CD4-positive, alpha-beta T cell treated with Interferon alpha-2 for 1 hour (primary cell): ENCODE measurements around the gene CFAP97.

ENCODE experiments used
- DNase-seq, 2 donors: peaks; one replicate each; pipeline ENCODE4 v3.0.0-alpha.2; 2020 to 2022

CFAP97 gene

DNA sequence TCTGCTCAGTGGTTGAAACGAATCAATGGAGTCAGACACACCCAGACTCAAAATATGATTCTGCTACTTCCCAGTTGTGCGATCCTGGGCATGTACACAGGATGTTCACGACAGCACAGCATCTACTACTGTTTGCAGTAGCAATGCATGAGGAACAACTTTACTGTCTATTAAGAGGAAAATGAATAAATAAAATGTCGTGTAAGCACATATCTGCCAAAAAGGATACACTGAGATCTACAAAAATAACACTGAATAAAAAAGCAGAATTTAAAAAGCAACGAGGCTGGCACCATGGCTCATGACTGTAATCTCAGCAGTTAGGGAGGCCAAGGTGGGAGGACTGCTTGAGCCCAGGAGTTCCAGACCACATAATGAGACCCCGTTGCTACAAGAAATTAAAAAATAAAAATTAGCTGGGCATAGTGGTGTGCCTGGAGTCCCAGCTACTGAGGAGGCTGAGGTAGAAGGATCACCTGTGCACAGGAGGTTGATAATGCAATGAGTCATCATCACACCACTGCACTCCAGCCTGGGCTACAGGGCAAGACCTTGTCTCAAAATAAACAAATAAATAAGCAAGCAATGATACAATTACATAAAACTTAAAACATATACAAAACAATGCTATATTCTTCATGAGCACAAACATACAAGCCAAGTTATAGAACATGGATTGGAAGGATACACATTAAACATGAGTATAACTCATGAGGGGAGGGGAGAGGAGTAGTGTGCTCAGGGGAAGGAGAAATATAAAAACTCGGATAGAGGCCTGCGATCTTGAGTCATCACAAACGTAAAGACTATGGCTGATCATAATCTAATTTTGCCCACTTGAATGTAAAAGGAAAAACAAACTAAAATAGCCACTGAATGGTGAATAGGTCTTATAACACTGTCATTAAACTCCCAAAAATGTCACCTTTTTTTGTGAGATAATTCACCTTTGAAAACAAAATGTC lies 8.6 kb downstream of the CFAP97 start:
- DNase-seq: no peak

- no peak for DNase-seq
Observed at GRCh38 chr4:185192059-185192458, 11.7 kb downstream of the CFAP97 start.

- DNase-seq: no peak
Observed at GRCh38 chr4:185190306-185190856, 13.4 kb downstream of the CFAP97 start.

DNA sequence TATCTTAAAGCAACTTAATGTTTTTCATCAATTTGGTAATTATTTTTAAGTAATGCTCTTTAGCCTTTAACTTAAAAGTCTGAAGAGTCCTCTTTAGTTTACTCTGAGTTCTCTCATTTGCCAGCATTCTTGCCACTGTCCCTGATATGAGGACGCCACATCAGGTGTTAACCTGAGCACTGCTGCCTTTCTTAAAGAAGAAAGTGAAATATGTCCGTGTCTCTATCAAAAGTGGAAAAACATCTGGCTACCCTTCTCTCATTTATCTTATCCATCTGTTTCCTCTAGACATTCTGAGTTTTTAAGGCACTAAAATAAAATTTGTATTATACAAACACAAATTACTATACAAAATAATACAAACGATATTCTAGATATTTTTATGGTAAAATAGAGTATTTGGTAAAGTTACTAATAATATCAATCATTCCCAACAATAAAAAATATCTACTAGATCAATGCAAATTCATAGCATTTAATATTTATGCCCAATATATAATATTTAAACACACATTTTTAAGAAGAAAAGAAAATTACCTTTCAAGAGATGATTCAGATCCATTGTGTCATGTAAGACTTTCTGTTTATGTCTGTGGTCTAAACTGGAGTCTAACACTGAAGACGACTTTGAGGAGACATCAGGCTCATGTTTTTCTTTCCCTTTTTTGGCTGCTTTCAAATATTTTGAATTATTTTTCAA lies 14.0 kb downstream of the CFAP97 start:
- no peak for DNase-seq

DNA sequence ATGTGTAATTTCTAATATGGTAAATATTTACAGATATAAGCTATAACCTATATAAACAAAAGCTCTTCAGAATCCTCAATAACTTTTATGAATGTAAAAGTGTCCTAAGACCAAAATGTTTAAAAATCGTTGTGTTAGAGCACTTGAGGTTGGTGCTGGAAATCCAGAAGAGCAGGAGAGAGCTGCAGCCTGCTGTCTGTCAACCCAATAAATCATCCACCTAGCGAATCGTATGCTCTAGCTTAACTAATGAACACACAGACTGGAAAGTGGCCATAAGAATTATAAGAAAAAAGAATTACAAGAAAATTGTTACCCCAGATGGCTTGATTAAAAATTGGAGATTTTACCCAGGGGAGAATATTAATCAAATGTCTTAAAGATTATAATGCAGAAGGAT lies 17.0 kb downstream of the CFAP97 start:
- DNase-seq: no peak

- peak; percentile 72 to 85 for DNase-seq
Observed at GRCh38 chr4:185183622-185184281, 20.0 kb downstream of the CFAP97 start.

GRCh38 chr4:185182239-185182638 lies 21.6 kb downstream of the CFAP97 start:
- DNase-seq: no peak

DNA sequence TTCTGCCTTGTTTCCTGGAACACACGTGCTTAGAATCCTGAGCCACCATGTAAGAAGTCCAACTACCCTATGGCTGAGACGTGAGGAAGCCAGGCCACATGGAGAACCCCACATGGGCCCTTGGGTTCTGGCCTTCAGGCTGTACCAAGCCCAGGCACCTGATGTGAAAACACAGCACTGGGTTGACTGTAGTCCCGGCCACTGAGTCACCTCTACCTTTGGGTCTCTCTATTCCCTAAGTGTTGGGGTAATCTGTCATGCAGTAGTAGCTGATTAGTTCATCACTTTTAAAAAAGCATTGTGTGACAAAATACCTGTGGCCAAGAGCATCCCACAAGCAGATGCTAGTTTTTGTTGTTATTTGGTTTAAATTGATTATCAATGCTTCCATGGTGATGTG lies 24.3 kb downstream of the CFAP97 start:
- no peak for DNase-seq

- no peak for DNase-seq
Observed at GRCh38 chr4:185171373-185172071, 32.3 kb downstream of the CFAP97 start.

DNA sequence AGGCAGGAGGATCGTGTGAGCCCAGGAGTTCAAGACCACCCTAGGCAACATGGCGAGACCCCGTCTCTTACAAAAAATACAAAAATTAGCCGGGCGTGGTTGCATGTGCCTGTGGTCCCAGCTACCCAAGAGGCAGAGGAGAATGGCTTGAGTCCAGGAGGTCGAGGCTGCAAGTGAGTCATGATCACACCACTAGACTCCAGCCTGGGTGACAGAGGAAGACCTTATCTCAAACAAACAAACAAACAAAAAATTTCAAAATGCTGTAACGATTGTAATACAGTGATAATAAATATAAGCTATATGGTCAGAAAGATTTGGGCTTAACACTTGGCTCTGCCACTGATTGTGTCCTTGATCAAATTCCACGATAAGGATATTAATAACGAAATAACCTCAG lies 36.6 kb downstream of the CFAP97 start:
- DNase-seq: no peak

- DNase-seq: peak in 1 of 2 donors; percentile 63
Observed at GRCh38 chr4:185165605-185166063, 38.2 kb downstream of the CFAP97 start.

DNA sequence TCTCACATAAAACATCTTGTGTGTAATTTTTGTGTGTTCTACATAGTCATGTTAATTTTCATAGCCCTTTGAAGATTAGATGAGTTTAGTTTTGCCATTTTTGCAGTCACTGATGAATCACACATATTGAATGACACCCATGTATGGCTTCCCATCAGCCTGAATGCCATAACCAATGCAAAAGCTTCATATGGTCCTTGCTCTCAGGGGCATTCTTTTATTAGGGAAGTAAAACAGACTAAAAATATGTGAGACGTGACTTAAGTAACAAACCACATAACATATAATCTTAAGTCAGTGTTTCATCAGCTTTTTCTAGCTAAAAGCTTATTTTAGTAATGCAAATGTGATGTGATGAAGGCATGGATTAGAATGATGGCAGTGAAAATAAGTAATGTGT lies 52.5 kb downstream of the CFAP97 start:
- no peak for DNase-seq

DNA sequence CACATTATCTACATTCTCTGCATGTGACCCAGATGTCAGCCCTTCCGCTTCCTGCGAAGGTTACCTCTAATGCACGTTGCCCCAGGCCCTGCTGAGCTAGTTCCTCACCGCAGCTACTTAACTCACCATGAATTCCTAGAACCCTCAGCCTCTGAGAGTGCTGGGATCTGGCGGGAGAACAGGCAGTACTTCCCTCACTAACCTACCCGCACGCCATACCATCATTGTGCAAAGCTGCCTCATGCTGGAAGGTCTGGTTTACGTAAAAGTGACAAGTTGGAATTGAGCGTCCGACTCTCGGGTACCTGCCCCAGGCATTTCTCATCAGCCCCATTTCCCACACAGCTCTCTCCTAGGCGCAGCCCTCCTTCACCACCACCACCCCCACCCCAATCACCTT lies 54.4 kb downstream of the CFAP97 start:
- no peak for DNase-seq

DNA sequence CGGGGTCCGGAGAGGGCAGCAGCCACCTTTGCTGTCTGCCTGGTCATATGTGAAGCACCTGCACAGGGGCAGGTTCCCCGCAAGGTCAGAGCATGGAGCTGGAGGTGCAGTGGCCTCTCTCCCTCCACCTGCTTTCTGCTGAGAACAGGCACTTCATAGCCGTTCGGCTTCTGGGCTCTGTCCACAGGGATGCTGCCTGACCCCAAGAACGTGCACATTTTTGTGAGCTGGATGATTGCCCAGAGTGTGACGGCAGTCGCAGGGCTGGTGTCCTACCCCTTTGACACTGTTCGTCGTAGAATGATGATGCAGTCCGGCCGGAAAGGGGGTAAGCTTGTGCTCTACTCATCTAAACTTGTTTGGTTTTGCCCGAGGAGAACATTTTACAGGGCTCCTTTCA lies 58.2 kb downstream of the CFAP97 start:
- DNase-seq: no peak

- no peak for DNase-seq
Observed at GRCh38 chr4:185144601-185145240, 59.1 kb downstream of the CFAP97 start.

DNA sequence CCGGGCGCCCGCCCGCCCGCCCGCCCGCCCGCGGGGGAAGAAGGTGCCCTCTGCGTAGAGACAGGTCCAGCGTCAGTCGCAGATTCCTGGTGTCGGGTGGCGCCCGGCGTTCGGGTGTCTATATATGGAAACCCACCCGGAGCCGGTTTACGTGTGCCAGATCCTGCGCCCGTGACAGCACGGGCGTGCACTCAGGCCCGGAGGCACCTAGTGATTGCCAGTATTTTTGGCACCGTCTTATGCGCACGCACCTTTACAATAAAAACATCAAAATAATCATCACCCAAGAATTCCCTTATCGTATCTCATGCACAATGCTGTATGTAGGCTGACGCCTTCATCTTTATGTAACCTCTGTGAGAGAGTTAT lies 60.2 kb downstream of the CFAP97 start:
- DNase-seq: no peak

- DNase-seq: peak; percentile 82 to 89
Observed at GRCh38 chr4:185142912-185143600, 60.7 kb downstream of the CFAP97 start, which contains the start of gene SLC25A4. SLC25A4 (plus strand) TSS chr4:185143266; CDS start chr4:185143373, 107 bp downstream.

DNA sequence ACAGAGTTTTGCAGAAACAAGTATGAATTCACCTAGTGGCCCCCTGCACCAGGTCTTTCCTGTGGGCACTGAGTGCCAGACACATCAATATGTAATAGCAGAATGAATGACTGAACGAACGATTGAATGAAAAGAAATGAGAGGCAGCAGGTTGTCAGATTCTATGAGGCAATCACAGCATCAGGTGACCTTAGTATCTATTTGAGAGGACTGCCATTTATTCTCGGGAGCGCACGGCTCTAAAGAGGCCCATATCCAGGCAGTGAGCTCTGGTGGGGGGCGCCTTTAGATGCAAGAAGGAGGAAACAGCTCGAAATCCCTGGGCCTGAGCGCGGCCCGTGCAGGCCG lies 61.3 kb downstream of the CFAP97 start:
- DNase-seq: no peak

DNA sequence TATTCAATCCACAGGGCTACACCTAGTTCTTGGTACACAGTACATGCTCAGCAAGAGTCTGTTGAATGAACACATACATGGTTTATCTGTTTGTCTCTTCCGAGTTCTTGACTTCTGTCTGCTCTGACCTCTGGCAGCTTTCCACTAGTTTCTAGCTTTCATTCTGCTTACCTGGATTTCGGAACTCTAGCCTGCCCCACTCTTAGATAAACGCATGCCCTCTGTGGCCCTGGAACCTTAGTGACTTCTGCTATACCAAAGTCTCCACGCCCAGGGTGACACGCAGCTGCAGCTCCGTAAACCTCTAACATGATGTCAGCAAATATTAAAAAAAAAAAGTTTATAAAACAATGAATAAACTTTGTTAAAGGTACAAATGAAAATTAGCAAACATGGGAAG lies 62.0 kb downstream of the CFAP97 start:
- no peak for DNase-seq

DNA sequence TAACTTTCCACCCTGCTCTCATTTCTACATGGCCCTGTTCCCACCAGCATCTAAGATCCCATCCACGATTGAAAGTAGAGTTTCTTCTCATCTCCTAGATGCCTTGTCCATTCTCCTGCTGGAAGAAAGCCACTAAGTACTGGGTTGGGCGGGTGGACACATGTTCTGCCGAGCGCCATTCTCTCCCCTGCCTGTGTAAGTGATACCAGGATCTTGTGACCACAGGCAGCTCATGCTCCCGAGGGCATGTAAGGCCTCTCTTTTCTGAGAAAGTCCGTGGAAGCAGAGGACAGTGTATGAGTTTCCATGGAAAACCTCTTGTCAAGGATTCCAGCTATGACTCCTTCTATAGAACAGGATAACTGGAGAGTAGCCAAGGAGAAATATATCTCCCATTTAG lies 64.1 kb downstream of the CFAP97 start:
- DNase-seq: no peak

- no peak for DNase-seq
Observed at GRCh38 chr4:185138161-185138560, 65.6 kb downstream of the CFAP97 start.
